NCI-H510A treated with DMSO at 0.1 percent for 48 hours (cell line): ENCODE results near the gene HAUS8.
"Not testable (repeated sequence)": the region's sequence is repeated elsewhere in the genome, so short reads cannot be mapped to it uniquely, and the experiment has no call there.

Source experiments
- DNase-seq: peaks from one replicate; lab custom pipeline; 2025; lab: John Stamatoyannopoulos, UW

HAUS8 gene

DNA sequence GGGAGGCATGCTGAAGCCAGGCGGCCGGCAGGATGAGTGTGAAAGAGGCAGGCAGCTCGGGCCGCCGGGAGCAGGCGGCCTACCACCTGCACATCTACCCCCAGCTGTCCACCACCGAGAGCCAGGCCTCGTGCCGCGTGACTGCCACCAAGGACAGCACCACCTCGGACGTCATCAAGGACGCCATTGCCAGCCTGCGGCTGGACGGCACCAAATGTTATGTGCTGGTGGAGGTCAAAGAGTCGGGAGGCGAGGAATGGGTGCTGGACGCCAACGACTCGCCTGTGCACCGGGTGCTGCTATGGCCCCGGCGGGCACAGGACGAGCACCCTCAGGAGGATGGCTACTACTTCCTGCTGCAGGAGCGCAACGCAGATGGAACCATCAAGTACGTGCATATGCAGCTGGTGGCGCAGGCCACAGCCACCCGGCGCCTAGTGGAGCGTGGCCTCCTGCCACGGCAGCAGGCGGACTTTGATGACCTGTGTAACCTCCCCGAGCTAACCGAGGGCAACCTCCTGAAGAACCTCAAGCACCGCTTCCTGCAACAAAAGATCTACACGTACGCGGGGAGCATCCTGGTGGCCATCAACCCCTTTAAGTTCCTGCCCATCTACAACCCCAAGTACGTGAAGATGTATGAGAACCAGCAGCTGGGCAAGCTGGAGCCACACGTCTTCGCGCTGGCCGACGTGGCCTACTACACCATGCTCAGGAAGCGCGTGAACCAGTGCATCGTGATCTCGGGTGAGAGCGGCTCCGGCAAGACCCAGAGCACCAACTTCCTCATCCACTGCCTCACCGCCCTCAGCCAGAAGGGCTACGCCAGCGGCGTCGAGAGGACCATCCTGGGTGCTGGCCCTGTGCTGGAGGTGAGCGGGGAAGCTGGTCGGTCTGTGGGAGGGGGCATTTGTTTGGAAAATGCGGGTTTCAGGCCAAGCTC is 26.7 kb upstream of the HAUS8 start:
- DNase-seq = no peak

DNA sequence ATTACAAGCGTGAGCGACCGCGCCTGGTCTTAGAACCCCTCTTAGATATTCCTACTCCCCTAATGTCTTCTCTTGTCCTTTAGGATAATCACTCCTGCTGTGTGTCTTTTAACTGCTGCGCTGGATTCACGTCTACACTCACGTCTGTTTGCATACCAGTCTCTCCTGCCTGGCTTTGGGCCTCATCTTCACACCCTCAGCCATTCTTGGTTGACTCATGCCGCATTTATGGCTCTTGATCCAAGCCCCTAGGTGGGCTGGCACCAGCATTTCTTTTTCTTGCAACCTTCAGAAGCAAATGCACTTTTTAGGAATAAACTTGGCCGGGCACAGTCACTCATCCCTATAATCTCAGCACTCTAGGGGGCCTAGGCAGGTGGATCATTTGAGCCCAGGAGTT is 23.1 kb upstream of the HAUS8 start:
- no peak for DNase-seq

DNA sequence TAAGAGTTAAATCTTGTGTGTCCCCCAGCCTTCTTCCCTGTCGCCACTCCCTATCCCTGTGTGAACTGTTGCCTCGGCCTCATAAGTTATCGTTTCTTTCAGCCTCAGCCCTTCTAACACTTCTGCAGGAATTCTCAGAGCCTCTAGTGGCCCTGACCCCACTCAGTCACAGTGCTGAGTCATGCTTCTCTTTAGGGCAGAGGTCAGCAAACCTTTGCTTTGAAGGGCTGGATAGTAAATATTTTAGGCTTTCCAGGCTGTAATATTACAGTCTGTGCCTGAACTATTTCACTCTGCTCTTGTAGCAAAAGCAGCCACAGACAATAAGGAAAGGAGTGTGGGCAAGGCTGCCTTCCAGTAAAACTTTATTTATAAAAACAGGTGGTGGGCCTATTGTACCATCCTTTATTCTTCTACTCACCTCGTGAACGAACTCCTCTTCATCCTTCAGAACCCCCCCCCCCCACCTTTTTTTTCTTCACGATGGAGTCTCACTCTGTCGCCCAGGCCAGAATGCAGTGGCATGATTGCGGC is 22.4 kb upstream of the HAUS8 start:
- no peak for DNase-seq

DNA sequence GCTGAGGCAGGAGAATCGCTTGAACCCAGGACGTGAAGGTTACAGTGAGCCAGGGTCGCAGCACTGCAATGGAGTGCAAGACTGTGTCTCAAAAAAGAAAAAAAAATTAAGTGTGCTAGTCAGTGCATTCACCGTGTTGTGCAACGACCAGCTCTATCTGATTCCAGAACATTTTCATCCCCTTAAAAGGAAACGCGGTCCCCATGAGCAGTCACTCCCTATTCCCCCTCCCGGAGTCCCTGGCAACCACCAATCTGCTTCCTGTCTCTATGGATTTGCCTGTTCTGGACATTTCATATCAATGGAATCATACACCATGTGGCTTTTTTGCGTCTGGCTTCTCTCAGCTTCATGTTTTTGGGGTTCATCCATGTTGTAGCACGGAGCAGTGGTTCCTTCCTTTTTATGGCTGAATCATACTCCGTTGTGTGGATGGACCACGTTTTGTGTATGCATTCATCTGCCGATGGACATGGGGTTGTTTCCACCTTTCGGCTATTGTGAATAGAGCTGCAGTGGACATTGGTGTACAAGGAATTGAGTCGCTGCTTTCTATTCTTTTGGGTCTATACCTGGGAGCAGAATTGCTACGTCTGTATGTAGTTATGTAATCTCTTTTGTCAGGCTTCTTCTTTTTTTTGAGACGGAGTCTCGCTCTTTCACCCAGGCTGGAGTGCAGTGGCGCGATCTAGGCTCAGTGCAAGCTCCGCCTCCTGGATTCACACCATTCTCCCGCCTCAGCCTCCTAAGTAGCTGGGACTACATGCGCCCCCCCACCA is 20.1 kb upstream of the HAUS8 start:
- DNase-seq = no peak

DNA sequence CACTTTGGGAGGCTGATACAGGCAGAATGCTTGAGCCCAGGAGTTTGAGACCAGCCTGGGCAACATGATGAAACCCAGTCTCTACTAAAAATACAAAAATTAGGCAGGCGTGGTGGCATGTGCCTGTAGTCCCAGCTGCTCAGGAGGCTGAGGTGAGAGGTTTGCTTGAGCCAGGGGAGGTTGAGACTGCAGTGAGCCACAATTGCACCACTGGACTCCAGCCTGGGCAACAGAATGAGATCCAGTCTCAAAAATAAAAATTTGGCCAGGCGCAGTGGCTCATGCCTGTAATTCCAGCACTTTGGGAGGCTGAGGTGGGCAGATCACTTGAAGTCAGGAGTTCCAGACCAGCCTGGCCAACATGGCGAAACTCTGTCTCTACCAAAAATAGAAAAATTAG is 19.4 kb upstream of the HAUS8 start:
- DNase-seq = not testable (repeated sequence)

DNA sequence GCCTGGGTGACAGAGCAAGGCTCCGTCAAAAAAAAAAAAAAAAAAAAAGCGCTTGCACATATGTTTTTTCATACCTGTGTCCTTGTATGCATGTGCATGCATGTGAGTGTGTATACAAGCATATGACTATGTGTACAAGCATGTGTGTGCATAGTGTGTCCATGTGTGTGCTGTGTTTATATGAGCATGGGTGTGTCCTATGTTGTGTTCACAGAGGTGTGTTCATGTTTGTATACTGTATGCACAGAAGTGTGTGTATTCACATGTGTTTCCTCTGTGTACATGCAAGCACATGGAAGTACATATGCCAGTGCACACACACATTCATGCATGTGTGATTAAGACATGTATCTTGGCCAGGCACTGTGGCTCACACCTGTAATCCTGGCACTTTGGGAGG is 17.4 kb upstream of the HAUS8 start:
- no peak for DNase-seq

DNA sequence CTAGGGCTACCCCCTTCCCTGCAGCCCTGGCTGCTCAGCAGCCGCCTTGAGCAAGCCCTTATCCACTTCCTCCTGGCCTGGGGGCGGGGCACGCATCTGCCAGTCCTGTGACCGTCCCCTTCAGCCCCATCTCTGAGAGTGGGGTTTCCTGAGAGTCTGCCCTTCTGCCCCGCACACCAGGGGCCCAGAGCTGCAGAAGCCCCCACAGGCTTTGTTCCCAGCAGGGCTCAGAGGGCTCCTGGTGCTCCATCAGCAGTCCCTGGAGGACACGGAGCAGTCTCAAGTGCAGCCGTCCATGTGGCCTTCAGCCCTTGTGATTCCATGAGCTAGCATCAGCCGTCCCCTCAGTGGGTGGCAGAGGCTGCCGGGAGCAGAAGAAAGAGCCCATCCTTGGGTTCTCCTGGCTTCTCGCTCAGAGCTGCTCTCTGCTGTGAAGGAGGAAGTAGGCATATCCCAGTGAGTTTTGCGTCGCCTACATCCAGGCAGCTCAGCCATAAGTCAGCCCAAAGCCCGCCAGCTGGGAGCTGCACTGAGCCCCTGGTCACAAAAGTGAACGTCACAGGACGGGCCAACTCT is 16.6 kb upstream of the HAUS8 start:
- no peak for DNase-seq

DNA sequence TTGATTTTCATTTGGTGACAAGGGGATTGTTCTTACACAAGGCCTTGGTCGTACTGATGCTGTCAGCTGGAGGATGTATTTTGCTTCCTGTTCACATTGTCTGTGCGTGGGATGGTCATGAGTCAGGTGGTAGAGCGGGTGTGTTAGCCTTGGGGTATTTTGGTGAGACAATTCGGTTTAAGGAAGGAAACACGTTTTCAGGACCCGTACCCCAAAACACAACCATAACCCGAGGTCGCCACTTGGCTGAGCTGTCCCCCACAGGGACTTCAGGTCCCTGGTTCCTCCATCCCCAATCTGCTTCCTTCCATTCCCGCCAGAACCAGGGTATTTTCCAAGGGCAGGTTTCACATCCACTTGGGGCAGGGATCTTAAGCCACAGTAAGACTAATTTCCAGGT is 15.3 kb upstream of the HAUS8 start:
- no peak for DNase-seq

DNA sequence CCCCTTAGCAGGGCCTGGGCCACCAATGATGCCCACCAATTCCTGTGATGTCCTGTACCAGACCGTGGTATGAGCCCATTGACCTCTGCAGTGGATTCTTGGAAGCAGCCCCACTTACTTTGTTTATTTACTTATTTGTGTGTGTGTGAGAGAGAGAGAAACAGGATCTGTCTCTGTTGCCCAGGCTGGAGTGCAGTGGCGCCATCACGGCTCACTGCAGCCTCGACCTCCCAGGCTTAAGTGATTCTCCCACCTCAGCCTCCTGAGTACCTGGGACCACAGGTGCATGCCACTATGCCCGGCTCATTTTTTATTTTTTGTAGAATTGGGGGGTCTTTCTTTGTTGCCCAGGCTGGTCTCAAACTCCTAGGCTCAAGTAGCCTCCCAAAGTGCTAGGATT is 13.3 kb upstream of the HAUS8 start:
- DNase-seq = no peak

DNA sequence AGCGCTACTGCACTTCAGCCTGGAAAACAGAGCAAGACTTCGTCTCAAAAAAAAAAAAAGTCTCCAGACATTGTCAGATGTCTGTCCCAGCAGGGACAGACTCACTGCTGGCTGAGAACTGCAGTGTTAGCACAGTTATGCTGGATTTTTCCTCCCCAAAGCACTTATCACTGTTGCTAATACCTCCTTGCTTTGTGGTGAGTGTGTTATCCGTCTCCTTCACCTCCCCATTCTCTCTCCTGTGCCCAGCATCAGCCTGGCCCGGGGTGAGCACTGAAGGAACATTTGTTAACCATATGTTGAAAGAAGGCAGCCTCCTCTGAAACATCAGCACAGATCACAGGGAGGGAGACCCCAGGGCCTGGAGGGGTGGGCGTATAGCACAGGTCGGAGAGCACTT is 11.6 kb upstream of the HAUS8 start:
- DNase-seq = no peak

DNA sequence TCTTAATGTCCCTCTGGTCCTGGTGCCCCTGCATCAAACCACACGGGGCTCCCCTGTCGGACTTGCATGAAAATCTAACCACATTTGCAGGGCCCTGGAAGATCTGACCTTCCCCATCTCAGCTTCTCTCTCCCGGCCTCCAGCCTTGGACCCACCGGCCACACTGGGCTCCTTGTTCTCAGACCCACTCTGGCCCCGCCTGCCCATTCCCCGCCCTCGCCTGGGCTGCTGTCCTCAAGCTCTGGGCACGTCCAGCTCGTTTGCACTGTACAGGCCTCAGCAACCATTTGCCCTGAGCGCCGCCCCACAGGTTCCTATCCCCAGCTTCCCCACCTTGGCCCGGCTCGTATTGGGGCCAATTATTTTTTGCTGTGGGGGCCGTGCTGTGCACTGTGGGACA is 10.9 kb upstream of the HAUS8 start:
- DNase-seq = no peak

DNA sequence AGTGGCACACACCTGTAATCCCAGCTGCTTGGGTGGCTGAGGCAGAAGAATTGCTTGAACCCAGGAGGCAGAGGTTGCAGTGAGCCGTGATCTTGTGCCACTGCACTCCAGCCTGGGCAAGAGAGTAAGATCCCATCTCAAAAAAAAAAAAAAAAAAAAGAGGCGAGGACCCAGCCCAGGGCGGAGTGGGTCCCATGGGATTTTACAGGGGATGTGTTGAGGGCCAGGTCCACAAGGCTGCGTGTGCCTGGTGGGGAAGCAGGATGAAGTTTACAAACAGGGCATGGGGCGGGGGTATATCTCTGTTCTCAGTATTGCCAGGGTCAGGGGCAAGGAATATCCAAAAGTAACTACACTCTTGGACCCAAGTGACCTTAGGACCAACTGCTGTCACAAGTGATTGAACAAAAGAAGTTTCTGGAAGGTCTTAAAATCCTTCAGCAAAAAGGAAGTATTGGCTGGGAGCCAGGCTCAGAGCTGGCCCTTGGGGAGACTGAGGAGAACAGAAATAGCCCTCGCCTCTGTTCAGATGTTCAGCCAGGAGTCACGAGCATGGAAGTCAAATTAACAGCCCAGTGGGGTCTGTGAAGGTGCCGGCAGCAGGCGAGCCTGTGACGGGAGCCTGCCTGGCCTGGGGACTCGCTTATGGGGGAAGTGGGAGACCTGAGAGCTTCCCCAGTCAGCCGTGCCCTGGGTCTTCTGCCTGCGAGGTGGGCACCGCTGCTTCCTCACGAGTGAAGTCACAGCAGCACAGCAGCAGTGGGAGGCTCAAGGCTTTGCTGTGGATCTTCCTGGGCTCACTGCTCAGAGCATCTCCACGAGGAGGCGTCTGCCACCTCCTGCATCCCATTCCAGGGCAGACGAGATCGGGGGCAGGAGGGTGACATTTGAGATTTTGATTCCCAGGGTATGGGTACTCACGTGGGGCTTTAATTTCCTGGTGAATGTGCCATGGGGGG is 6.7 kb upstream of the HAUS8 start:
- no peak for DNase-seq

DNA sequence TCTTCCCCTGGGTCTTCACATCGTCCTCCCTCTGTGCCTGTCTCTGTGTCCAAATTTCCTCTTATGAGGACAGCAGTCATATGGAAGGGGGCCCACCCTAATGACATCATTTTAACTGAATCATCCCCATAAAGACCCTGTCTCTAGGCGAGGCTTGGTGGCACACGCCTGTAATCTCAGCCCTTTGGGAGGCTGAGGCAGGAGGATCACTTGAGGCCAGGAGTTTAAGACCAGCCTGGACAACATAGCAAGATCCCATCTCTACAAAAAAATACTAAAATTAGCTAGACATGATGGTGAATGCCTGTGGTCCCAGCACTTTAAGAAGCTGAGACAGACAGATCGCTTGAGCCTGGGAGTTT is 5.2 kb upstream of the HAUS8 start:
- DNase-seq = no peak

DNA sequence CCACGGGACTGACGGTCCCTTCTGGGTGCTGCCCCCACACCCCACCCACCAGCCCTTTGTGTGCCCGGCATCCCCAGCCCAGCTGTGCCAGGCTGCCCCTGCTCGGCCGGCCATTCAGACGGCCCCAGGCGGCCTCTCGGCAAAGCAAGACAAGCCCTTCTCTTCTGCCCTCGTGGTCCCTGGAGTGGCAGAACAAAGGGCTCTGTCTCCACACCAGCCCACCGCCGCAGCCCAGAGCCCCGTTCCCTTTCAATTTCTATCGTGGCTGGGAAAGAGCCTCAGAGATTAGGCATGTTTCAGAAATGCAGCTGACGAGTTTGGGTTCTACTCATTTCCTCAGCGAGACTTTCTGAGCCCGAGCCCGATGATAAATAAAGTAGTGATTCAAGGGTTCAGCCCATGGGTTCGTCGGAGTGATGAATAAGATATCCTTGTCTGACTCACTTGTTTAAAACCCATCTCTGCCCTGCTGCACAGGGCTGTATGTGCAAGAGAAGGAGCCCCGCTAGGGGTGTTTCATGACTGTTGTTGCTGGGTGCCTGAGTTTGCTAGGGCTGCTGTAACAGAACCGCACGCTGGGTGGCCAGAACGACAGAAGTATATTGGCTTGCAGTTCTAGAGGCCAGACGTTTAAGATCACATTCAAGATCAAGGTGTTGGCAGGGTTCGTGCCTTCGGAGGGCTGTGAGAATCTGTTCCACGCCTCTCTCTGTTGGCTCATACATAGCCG is 4.6 kb upstream of the HAUS8 start:
- no peak for DNase-seq

DNA sequence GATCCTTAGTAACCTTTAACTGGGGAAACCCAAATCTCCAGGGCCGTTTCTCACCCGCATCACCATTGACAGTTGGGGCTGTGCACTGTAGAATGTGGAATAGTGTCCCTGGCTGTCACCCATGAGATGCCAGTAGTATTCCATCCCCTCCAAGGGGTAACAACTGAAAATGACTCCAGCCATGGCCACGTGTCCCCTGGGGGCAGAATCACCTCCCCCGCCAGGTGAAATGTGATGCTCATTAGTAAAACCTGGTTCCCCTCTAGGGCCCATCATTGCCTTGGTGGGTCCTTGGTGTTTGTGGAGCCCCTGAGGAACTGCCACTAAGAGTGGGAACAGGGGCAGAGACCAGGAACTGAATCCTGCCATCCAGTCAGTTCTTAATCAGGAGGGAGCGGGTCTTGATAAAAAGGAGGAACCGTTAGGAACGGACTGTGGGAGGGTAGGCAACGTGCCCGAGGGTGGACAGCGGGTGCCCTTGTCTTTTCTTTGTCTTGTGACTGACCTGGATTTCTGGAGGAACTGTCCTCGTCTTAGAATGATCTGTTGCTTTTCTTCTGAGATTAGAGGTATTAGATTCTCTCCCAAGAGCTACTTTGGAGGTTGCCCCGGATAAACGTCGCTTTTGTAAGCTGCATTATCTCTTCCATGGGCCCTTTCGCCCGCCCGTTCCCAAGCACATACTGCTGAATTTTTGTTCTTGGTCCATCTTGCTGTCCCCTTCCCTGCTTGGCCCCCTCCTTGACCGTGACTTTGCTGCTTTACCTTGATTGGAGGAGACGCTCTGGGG is 3.9 kb upstream of the HAUS8 start:
- no peak for DNase-seq

DNA sequence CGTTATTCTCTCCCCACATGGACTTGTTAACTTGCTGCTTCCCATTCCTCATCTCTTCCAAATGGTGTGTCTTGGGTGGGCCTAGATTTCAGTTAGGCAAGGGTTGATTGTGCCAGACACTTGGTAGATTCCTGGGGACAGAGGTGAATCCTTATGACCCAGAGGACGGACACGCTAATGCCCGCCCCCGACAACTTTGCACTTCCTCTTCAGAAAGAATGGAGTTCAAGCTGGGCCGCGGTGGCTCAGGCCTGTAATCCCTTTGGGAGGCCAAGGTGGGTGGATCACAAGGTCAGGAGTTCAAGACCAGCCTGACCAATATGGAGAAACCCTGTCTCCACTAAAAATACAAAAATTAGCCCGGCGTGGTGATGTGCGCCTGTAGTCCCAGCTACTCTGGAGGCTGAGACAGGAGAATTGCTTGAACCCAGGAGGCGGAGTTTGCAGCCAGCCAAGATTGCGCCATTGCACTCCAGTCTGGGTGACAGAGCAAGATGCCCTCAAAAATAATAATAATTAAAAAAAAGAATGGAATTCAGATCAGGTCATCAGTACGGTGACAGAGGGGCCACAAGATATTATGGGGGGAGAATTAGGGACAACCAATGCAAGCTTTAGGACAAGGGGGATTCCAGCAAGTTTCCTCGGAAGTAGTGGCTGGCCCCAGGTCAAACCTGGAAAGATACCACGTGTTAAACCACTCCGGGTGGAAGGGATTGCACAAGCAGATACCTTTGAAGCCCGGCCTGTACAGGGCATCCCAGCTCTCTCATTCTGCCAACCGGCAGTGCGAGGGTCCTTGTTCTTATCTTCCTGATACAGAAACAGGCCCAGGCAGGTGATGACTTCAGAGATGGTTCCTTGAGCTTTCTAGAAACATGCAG is 3.0 kb upstream of the HAUS8 start:
- no peak for DNase-seq

DNA sequence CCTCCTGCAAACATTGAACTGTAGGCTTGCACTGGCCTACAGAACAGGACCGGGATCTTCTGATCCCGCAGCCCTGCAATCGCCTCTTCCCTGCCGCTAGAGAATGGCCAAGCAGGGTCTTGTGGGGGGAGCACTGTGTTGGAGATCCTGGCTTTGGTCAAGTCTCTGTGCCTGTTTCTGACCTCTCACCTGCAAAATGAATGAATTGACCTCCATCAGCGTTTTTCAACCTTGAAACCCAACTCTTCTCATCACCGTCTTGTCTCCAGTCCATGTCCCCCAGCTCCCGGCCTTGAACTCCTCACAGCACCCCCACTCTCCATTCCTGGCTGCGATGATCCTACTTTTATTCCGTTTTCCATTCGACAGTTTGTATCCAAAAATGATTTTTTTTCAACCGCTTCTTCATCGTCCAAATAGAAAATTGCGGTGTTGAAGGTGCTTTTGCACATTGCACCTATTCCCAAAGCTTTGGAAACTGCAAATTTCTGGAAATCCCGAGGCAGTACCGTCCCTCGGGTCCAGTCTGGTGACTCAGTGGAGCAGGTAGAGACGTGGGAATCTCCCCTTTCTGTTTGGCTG is 2.3 kb upstream of the HAUS8 start:
- DNase-seq = no peak

DNA sequence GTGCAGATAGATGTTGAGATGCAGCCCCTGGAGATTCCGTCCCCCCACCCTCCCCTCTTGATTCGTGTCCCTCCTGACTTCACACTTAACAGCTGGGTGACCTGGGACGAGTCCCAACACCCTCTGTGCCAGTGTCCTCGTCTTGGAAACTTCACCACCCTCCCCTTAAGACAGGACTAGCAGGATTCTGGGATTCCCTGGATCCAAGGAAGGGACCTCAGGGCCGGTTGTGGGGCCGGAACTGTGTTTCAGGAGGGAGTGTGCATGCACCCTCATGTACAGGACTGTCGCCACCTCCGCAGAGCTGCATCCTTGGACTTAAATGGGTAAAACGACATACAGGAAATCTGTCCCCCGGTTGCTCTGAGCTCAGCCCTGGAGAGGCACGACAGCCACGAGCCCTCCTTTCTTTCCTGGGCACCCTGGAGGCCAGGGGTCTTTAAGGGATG is 1.3 kb upstream of the HAUS8 start:
- DNase-seq = no peak
